HG03575 (cell line): ENCODE data around the gene TIGD3.

Experiments
- ATAC-seq: cut with Tn5 transposase; IDR thresholded peaks from one replicate; pipeline ENCODE4 v1.9.1; 2021; ENCODE audit not compliant: unreplicated experiment, insufficient number of reproducible peaks, low FRiP score; ENCODE audit errors: extremely low read depth

Gene TIGD3

GRCh38 chr11:65400307-65401072, 45.9 kb downstream of the TIGD3 start:
- no peak for ATAC-seq

- ATAC-seq = no peak
Measured at GRCh38 chr11:65401073-65401802, 46.7 kb downstream of the TIGD3 start.

- no peak for ATAC-seq
Measured at GRCh38 chr11:65401803-65402248, 47.3 kb downstream of the TIGD3 start.

GRCh38 chr11:65402790-65403189, 48.2 kb downstream of the TIGD3 start:
- ATAC-seq = no peak

- no peak for ATAC-seq
Measured at GRCh38 chr11:65403607-65404121, 49.1 kb downstream of the TIGD3 start.

GRCh38 chr11:65404210-65404609, 49.7 kb downstream of the TIGD3 start:
- ATAC-seq = no peak

GRCh38 chr11:65404638-65405339, 50.2 kb downstream of the TIGD3 start:
- no peak for ATAC-seq
